IMR-90 (cell line): ENCODE data around the gene COPS9. TPM values are rescaled to one million over a fixed set of nuclear protein-coding genes. Genes with fewer than 3 reads are reported as not detected.

Source experiments
- ATAC-seq: fragments of 200-7000 bp; cut with Tn5 transposase; 2 replicates; pipeline ENCODE4 v1.9.1; 2020; ENCODE audit warnings: low read depth, mild to moderate bottlenecking, moderate library complexity
- BruUV-seq: library from RNA; stranded (reverse); fragments of 400-500 nt; replicated peaks from 2 replicates; lab custom pipeline; 2021; lab: Mats Ljungman, UMichigan
- CTCF ChIA-PET: fragments of 300-600 bp; formaldehyde crosslinking; extraction: SDS; loops from one replicate; lab custom pipeline; 2021; ENCODE audit warnings: antibody characterized with exemption; lab: Yijun Ruan, JAX
- POLR2A ChIA-PET: fragments of 300-600 bp; sonication (Branson Sonifier 250); formaldehyde crosslinking; loops from one replicate; lab custom pipeline; 2022; ENCODE audit warnings: antibody characterized with exemption; ENCODE audit not compliant: unreplicated experiment; lab: Charles Lee
- DNase-seq: peaks from one replicate; pipeline ENCODE4 v3.0.0; 2013
- H2AFZ ChIP-seq: replicated peaks from 2 replicates; pipeline ENCODE3; 2013; ENCODE audit warnings: low read length, mild to moderate bottlenecking; ENCODE audit not compliant: poor library complexity
- H2AK5ac ChIP-seq: 2 replicates; pipeline ENCODE4 v1.6.1; 2013; ENCODE audit warnings: low read depth, low read length, inconsistent platforms
- H2AK9ac ChIP-seq: replicated peaks from 2 replicates; pipeline ENCODE3; 2013; ENCODE audit warnings: mild to moderate bottlenecking, low read depth, low read length, moderate library complexity; ENCODE audit not compliant: poor library complexity
- H2BK120ac ChIP-seq: 2 replicates; pipeline ENCODE4 v1.6.1; 2013; ENCODE audit warnings: low read depth, low read length, inconsistent platforms
- H2BK15ac ChIP-seq: 3 replicates; pipeline ENCODE4 v1.6.1; 2013; ENCODE audit warnings: low read depth, low read length, inconsistent platforms
- H2BK20ac ChIP-seq: 2 replicates; pipeline ENCODE4 v1.6.1; 2013; ENCODE audit warnings: low read depth, mild to moderate bottlenecking, inconsistent platforms, low read length, moderate library complexity
- H2BK5ac ChIP-seq: 2 replicates; pipeline ENCODE4 v1.6.1; 2013; ENCODE audit warnings: mild to moderate bottlenecking, low read depth, low read length, inconsistent platforms; ENCODE audit not compliant: poor library complexity, severe bottlenecking
- H3K14ac ChIP-seq: replicated peaks from 2 replicates; pipeline ENCODE4 v1.6.1; 2013; ENCODE audit warnings: low read depth, low read length, inconsistent platforms
- H3K18ac ChIP-seq: 2 replicates; pipeline ENCODE4 v1.6.1; 2013; ENCODE audit warnings: low read depth, low read length, control low read depth
- H3K23ac ChIP-seq: 2 replicates; pipeline ENCODE4 v1.6.1; 2013; ENCODE audit warnings: low read depth, low read length, inconsistent platforms
- H3K27ac ChIP-seq: 2 replicates; pipeline ENCODE4 v1.5.1; 2013; ENCODE audit warnings: mild to moderate bottlenecking, control low read depth, low read length; ENCODE audit not compliant: insufficient read depth
- H3K27me3 ChIP-seq: 2 replicates; pipeline ENCODE4 v1.6.1; 2013; ENCODE audit warnings: low read length; ENCODE audit not compliant: control insufficient read depth, insufficient read depth
- H3K36me3 ChIP-seq: 2 replicates; pipeline ENCODE4 v1.6.1; 2013; ENCODE audit warnings: low read length, mixed read lengths; ENCODE audit not compliant: control insufficient read depth, insufficient read depth
- H3K4ac ChIP-seq: 2 replicates; pipeline ENCODE4 v1.6.1; 2013; ENCODE audit warnings: low read depth, low read length, inconsistent platforms
- H3K4me1 ChIP-seq: 2 replicates; pipeline ENCODE4 v1.6.1; 2013; ENCODE audit warnings: low read length, mixed read lengths; ENCODE audit not compliant: control insufficient read depth, insufficient read depth
- H3K4me2 ChIP-seq: 2 replicates; pipeline ENCODE4 v1.6.1; 2013; ENCODE audit warnings: low read depth, mild to moderate bottlenecking, control low read depth, low read length, moderate library complexity
- H3K4me3 ChIP-seq: 2 replicates; pipeline ENCODE4 v1.5.1; 2013; ENCODE audit warnings: low read depth, mild to moderate bottlenecking, control low read depth, low read length, moderate library complexity; ENCODE audit not compliant: insufficient read depth
- H3K56ac ChIP-seq: 2 replicates; pipeline ENCODE4 v1.6.1; 2013; ENCODE audit warnings: low read length, inconsistent platforms; ENCODE audit not compliant: insufficient read depth; ENCODE audit errors: extremely low read depth
- H3K79me1 ChIP-seq, 2 experiments: 2 replicates each; pipeline ENCODE4 v1.6.1; 2013; ENCODE audit warnings: low read length in 2 of 2, inconsistent platforms in 1 of 2, low read depth in 1 of 2
- H3K9ac ChIP-seq: 2 replicates; pipeline ENCODE4 v1.6.1; 2013; ENCODE audit warnings: low read depth, low read length, control low read depth
- H3K9me1 ChIP-seq: 2 replicates; pipeline ENCODE4 v1.6.1; 2013; ENCODE audit warnings: low read length, inconsistent platforms; ENCODE audit not compliant: insufficient read depth
- H3K9me3 ChIP-seq: 2 replicates; pipeline ENCODE4 v1.6.1; 2013; ENCODE audit warnings: low read length; ENCODE audit not compliant: control insufficient read depth, insufficient read depth
- H4K20me1 ChIP-seq: 2 replicates; pipeline ENCODE4 v1.6.1; 2013; ENCODE audit warnings: low read length, inconsistent platforms; ENCODE audit not compliant: insufficient read depth
- H4K5ac ChIP-seq: 2 replicates; pipeline ENCODE4 v1.6.1; 2013; ENCODE audit warnings: mild to moderate bottlenecking, low read depth, low read length, control low read depth
- H4K8ac ChIP-seq, 2 experiments: 2 replicates each; pipeline ENCODE4 v1.6.1; 2013; ENCODE audit warnings: low read depth in 2 of 2, low read length in 2 of 2, control low read depth in 1 of 2, inconsistent platforms in 1 of 2
- H4K91ac ChIP-seq: 2 replicates; pipeline ENCODE4 v1.6.1; 2013; ENCODE audit warnings: low read depth, low read length, inconsistent platforms; ENCODE audit not compliant: insufficient read depth
- BHLHE40 ChIP-seq: fragments of 150-350 bp; IDR thresholded peaks from 2 replicates; pipeline ENCODE4 v1.6.1; 2016; ENCODE audit warnings: mild to moderate bottlenecking, low read depth, low read length
- ELK1 ChIP-seq: fragments of 150-350 bp; IDR thresholded peaks from 2 replicates; pipeline ENCODE4 v1.6.1; 2016; ENCODE audit warnings: low read depth, mild to moderate bottlenecking, low read length, moderate library complexity, borderline replicate concordance
- FOS ChIP-seq: fragments of 150-350 bp; IDR thresholded peaks from 2 replicates; pipeline ENCODE4 v1.6.1; 2016; ENCODE audit warnings: low read depth, low read length
- MAFK ChIP-seq: IDR thresholded peaks from 2 replicates; pipeline ENCODE4 v1.6.1; 2012; ENCODE audit warnings: low read depth, low read length, improper control_type of control experiment
- MAZ ChIP-seq: IDR thresholded peaks from 2 replicates; pipeline ENCODE4 v1.6.1; 2012; ENCODE audit warnings: low read depth, mild to moderate bottlenecking, low read length, improper control_type of control experiment, moderate library complexity, borderline replicate concordance
- NFE2L2 ChIP-seq: fragments of 150-350 bp; IDR thresholded peaks from 2 replicates; pipeline ENCODE4 v1.6.1; 2016; ENCODE audit warnings: low read depth, mild to moderate bottlenecking, low read length
- POLR2A ChIP-seq: IDR thresholded peaks from 2 replicates; pipeline ENCODE4 v1.6.1; 2012; ENCODE audit warnings: mild to moderate bottlenecking, low read depth, low read length
- RCOR1 ChIP-seq: IDR thresholded peaks from 2 replicates; pipeline ENCODE4 v1.6.1; 2012; ENCODE audit warnings: mild to moderate bottlenecking, low read length, improper control_type of control experiment; ENCODE audit not compliant: insufficient replicate concordance
- SMC3 ChIP-seq: fragments of 150-350 bp; IDR thresholded peaks from 2 replicates; pipeline ENCODE4 v1.6.1; 2016; ENCODE audit warnings: low read depth, mild to moderate bottlenecking, antibody characterized with exemption, low read length, moderate library complexity
- USF2 ChIP-seq: fragments of 150-350 bp; IDR thresholded peaks from 2 replicates; pipeline ENCODE4 v1.6.1; 2017; ENCODE audit warnings: mild to moderate bottlenecking, antibody characterized with exemption, low read length, low read depth
- WGBS, 2 experiments: methylation state at CpG; one replicate each; pipeline versions ENCODE4 v1.1.5 to v1.1.7; 2013; ENCODE audit warnings: missing lambda C conversion rate in 2 of 2; ENCODE audit not compliant: insufficient read length in 1 of 2; ENCODE audit errors: extremely low coverage in 2 of 2; 5-methylcytosine and 5-hydroxymethylcytosine counted together
- dilution Hi-C: fragments of 300-500 bp; cut with HindIII; formaldehyde crosslinking; loops from one replicate; pipeline ENCODE4 v1.14.3; 2018; ENCODE audit warnings: low sequenced_read_pairs; ENCODE audit not compliant: unreplicated experiment
- in situ Hi-C: fragments of 300-500 bp; cut with MboI; formaldehyde crosslinking; loops from 3 replicates; pipeline ENCODE4 v1.14.3; 2019; ENCODE audit warnings: low sequenced_read_pairs, inconsistent platforms, mixed read lengths
- intact Hi-C: fragments of 100-400 bp; cut with micrococcal nuclease; formaldehyde crosslinking; loops from 2 replicates; pipeline ENCODE4 v1.10.0; 2022
- polyA plus RNA-seq, 3 experiments: library from polyadenylated mRNA; depleted of rRNA; stranded (reverse); fragments of >200 nt; gene quantifications; 2 replicates each; pipeline ENCODE4 v1.2.3, GENCODE V29; 2012; ENCODE audit warnings: low replicate concordance in 1 of 3
- total RNA-seq: library from RNA; depleted of rRNA; stranded (reverse); fragments of >200 nt; gene quantifications from 2 replicates; pipeline ENCODE4 v1.2.3, GENCODE V29; 2012
- TF ChIP-seq, protein P1 (sequence below): conservative IDR thresholded peaks from 2 replicates; pipeline ENCODE4 v1.5.1; 2012; ENCODE audit warnings: mild to moderate bottlenecking, low read depth, low read length, improper control_type of control experiment

Gene COPS9
- total and polyA plus RNA-seq, 2 of the 4 experiments (the other 2 are of a cell fraction) = 85.9 to 309 TPM

- TF ChIP-seq POLR2A = no peak
Observed at GRCh38 chr2:240172071-240172895, 36.2 kb upstream of the COPS9 start (continued).

DNA sequence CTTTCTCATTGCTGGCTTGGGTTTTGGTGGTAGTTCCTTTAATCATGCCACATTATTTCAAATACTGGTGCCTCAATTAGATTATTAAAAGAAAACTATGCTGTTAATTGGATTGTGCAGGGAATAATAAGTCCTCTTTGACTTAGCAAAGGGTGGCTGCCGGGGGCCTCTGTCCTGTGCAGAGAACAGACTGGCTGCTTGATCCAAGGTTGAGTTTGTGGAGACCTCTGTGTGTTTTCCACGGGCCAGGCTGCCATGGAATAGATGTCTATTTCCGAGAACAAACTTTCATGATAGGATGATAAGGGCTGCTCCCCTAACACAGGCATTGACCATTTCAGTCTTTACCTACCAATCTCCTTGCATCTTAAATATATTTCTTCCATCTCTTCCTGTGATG, 34.8 kb upstream of the COPS9 start:
- intact Hi-C loops (no loop called here), in situ Hi-C loops (no loop called here), dilution Hi-C loops (no loop called here)
- H2BK15ac ChIP-seq = no peak overlapping the region
- H3K27me3 ChIP-seq = peaks cover 52% of the 10 kb centered on the region
- POLR2A ChIA-PET = no interaction called here
- no peak overlapping the region for H3K18ac ChIP-seq
- H2BK5ac ChIP-seq = no peak overlapping the region
- H3K9me1 ChIP-seq = no peaks in the 10 kb centered on the region
- no peak overlapping the region for H4K91ac ChIP-seq
- no peak for ATAC-seq
- no peak for DNase-seq
- no peak overlapping the region for H3K4ac ChIP-seq
- H4K8ac ChIP-seq = no peak overlapping the region
- no TSS peak for BruUV-seq
- no peaks in the 10 kb centered on the region for H4K20me1 ChIP-seq
- peaks cover 3% of the 10 kb centered on the region; the same call in 1 of the 2 replicates for H3K4me1 ChIP-seq
- no peak overlapping the region for H3K27ac ChIP-seq
- no peak overlapping the region for H3K4me2 ChIP-seq
- H3K79me1 ChIP-seq = no peaks in the 10 kb centered on the region
- no peak overlapping the region for H3K4me3 ChIP-seq
- no peak overlapping the region for H3K9ac ChIP-seq
- H3K9me3 ChIP-seq = peaks cover 4% of the 10 kb centered on the region; the same call in 1 of the 2 replicates
- no peak overlapping the region for H2BK120ac ChIP-seq
- no peak overlapping the region for H2BK20ac ChIP-seq
- H3K56ac ChIP-seq = no peak overlapping the region
- H2AFZ ChIP-seq = no peak overlapping the region
- H3K14ac ChIP-seq = no peak overlapping the region
- WGBS, 2 experiments = 29% methylated on average over 1 of the region's 3 CpGs; no CpG with 5 or more reads in 1 of the 2 experiments
- CTCF ChIA-PET = interaction anchor here (1.0 to 1.1 kb wide), 3 partner anchors 9 to 73 kb away, joined by 3 read pairs; no protein-coding TSS in a partner anchor
- no peak overlapping the region for H2AK9ac ChIP-seq
- H2AK5ac ChIP-seq = no peak overlapping the region
- TF ChIP-seq SMC3 = no peak
- no peak for TF ChIP-seq BHLHE40
- TF ChIP-seq, protein P1, sequence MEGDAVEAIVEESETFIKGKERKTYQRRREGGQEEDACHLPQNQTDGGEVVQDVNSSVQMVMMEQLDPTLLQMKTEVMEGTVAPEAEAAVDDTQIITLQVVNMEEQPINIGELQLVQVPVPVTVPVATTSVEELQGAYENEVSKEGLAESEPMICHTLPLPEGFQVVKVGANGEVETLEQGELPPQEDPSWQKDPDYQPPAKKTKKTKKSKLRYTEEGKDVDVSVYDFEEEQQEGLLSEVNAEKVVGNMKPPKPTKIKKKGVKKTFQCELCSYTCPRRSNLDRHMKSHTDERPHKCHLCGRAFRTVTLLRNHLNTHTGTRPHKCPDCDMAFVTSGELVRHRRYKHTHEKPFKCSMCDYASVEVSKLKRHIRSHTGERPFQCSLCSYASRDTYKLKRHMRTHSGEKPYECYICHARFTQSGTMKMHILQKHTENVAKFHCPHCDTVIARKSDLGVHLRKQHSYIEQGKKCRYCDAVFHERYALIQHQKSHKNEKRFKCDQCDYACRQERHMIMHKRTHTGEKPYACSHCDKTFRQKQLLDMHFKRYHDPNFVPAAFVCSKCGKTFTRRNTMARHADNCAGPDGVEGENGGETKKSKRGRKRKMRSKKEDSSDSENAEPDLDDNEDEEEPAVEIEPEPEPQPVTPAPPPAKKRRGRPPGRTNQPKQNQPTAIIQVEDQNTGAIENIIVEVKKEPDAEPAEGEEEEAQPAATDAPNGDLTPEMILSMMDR = no peak
- no peak for TF ChIP-seq USF2
- TF ChIP-seq RCOR1 = no peak
- no peak for TF ChIP-seq FOS
- no peak for TF ChIP-seq MAFK
- no peak for TF ChIP-seq MAZ
- TF ChIP-seq ELK1 = no peak
- TF ChIP-seq NFE2L2 = no peak
- H3K36me3 ChIP-seq = no peaks in the 10 kb centered on the region
- no peak overlapping the region for H3K23ac ChIP-seq
- no peak overlapping the region for H4K5ac ChIP-seq
